SW480 (cell line): Measurements from ENCODE around the gene P2RY2.
"Not testable (repeated sequence)": the region's sequence is repeated elsewhere in the genome, so short reads cannot be mapped to it uniquely, and the experiment has no call there.

ENCODE experiments used
- DNase-seq: peaks from one replicate; pipeline ENCODE4 v3.0.0-alpha.2; 2016; ENCODE audit warnings: low spot score

The P2RY2 gene

GRCh38 chr11:73267906-73268540, 49.9 kb downstream of the P2RY2 start:
- DNase-seq, result no peak

DNA sequence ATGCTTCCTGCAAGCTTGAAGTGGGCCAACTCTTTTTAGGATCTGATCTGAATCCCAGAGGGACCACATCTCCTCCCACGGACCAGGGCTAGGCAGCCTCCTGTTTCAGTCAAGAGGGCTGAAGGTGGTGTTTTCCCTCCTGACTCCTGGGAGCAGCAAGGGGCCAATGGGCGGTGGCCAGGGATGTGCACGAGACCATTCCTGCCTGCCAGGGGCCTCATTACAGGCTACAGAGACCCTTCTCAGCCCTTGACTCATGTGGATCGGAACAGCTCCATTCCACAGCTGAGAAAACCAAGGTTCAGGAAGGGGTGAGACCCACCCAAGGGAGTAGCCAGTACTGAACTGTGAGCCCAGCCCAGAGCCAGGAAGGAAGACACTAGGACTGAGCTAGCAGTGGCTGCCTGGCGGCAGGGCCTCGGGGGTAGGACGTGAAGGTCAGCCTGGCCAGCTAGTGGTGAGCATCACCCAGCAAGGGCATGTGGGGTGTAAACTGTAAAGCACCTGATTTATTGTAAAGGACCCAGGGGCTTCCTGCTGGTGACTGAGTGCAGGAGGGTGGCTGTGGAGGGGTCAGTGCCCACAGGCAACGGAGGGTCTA, 50.7 kb downstream of the P2RY2 start:
- no peak for DNase-seq

DNA sequence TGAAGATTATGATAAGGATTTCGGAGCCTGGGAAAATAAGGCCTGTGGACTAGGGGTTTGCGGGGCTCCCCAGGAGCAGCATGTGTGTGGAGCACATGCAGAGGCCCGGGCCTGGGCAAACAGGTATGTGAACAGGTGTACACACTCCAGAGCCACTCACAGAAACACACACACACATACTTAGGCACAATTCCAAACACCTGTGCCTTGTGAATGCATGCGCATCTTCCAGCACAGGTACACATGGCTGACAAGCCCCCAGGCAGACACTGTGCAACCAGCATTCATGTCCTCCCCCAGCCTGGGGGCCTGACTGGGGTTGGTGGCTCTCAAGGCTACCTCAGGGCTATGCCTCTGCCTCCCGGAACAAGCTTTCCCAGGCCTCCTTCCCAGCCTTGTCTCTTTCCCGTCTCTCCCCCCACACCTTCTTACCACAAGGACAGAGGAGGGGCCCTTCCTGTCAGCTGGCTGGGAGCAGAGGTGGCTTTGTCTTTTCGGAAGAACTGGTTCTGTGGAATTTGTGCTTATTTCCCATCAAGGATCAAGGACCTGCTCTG, 51.5 kb downstream of the P2RY2 start:
- DNase-seq, result no peak

DNA sequence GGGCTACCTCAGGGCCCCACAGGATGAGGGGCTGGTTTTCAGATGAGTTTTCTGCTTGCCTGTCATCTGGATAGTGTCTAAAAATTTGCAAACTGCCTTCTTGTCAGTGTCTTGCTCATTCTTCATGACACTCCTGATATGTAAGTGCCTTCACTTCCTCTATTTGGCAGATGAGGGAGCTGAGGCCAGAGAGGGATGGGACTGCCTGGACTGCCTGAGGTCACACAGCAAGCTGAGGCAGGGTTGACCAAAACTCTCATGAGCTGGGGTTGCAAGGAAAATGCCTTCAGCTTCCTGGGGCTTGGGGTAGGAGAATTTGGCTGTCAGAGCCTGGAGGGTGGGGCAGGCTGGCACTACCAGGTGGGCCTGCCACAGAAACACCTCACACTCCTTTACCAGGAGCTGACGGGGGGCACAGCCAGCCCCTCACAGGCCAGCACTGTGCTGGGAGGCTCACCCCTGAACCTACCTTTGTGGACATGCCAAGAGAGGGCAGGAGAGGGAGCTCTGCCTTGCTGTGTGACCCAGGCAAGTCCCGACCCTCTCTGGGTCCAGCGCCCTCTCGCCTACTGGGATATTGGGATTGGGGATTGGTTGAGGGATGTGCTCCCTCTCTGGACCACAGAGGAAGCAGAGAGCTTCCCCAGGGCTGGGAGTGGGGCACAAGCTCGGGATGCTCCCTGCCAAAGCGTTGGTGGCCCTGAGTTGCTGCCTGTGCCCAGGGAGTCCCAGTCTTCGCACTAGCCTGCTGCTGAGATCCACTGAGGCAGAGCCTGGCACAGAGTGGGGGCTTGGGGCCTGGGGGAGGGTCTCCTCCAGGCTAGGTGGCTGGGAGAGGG, 52.2 kb downstream of the P2RY2 start:
- no peak for DNase-seq

DNA sequence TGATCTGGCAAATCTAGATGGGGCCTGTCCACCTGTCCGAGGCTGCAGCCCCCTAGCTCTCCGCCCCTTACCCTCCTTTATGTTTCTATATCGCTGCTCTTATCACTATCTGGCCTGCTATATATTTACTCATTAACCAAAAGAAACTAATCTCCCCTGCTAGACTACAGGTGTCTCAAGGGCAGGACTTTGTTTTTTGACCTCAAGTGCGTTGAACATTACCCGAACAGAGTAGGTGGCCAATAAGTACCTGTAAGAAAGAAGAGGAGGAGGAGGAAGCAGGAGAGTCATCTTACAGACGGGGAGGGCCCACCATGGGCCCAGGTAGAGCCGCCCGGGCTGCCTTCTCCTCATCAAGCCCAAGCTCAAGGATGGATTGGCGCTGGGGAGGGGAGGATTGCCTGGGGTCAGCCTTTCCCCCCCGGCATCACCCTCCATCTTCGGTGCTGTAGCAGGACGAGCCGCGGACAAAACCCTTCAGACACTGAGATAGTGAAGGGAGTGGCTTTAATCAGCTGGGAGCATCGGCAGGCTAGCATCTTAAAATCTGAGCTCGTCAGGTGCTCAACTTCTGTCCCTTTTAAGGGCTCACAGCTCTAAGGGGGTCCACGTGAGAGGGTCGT, 52.9 kb downstream of the P2RY2 start:
- no peak for DNase-seq

GRCh38 chr11:73271478-73271865, 53.4 kb downstream of the P2RY2 start:
- DNase-seq, result not testable (repeated sequence)

DNA sequence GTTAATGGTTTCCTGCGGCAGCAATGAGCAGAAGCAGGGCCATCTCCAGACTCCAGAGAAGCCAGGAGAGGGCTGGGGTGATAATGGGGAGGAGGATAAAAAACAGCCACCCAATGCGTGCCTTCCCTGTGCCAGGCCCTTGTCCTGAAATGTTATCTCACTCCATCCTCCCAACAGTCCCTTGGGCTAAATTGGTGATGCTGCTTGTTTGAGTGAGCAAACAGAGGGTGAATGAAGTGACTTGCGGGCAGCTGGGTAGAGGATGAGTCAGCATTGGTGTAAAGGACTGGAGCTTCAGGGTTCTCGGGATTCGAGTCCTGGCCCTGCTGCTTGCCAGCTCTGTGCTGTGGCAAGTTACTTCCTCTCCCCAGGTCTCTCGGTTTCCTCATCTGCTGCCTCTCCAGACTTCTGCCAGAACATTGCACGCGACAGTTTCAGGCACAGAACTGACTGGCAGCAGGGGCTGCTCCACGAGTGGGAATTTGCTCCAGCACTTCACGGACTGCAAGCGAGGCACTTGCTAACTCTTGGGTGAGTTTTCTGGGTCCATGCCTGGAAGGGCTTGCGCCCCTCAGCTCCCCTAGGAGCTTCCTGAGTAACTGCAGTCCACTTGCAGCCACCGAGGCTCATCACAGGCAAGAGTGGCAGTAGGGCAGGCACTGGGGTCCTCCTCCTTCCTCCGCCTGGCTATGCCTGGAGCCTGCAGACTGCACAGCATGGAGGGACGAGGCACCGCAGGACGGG, 54.0 kb downstream of the P2RY2 start, which contains the start of gene P2RY6:
TSS of gene P2RY6 (plus strand) at position 403 of the 744 bp plus-strand sequence. CDS start 24,181 bp downstream, outside the sequence.
- DNase-seq, result peak; percentile 44

GRCh38 chr11:73272680-73273038, 54.6 kb downstream of the P2RY2 start:
- DNase-seq, result no peak

DNA sequence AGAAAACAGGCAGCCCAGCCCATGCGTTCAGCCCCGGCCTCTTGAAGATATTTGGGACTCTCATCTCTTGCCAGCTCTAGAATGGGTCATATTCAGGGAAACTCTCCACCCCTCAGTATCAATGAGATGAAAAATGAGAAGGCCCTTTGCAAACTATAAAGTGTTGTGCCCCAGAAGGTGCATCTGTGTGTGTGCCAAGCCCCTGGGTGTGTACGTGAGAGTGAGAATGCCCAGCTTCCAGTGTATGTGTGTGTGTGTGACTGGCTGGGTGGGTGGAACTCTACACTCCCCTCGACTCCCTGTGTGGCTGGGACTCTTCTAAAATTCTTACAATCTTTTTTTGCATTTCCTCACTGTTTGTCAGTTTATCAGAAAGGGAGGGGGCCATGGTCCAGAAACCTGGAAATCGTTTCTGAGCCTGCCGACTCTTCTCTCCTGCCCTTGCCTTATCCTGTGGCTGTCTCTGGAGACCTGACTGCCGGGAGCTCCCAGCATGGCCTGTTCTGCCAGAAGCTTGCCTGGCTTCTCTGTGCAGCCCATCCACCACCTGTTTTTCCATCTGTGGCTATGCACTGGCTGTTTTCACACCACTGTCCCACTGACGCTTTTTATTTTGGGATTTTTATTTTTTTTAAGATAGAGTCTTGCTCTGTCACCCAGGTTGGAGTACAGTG, 55.3 kb downstream of the P2RY2 start:
- DNase-seq, result no peak

DNA sequence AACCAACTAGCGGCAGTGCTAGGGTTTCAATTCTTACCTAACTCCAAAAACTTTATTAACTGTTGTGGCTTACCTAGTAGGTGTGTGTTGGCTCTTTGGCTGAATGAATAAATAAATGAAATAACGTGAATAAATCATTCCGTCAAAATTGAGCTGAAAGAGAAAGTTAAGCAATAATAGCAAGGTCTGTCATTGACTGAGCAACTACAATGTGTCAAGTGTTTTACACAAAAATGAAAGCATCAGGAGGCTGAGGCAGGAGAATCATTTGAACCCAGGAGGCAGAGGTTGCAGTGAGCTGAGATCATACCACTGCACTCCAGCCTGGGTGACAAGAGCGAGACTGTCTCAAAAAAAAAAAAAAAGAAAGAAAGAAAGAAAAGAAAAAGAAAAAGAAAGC, 56.1 kb downstream of the P2RY2 start:
- not testable (repeated sequence) for DNase-seq

DNA sequence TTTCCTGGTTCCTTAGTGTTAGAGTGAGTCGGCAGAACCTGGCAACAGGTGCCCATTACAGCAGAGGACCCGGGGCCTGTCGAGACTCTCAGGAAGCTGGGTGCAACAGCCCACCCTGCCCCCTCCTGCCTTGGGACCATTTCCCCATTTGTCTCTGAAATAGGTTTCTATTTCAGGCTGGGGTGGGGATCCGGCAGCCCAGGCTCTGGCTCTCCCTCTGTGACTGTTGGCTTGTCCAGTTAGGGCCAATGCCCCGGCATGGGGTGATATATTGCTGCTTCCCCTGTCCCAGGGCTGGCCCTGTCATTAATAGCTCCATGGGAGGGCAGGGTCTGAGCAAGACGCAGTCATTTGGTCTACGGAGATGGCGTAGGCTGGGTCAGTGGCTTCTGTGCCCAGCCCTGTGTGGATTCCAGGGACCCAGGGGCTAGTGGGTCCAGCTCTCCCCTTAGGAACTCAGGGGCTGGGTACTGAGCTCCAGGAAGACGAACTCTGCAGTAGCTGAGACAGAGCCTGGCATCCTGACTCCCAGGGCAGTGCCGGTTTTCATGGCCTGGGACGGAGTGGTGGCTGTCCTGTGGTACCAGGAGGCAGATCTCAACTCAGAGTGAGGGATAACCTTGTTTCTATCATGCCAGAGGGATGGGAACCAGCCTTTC, 56.8 kb downstream of the P2RY2 start:
- no peak for DNase-seq

GRCh38 chr11:73275381-73275750, 57.3 kb downstream of the P2RY2 start:
- no peak for DNase-seq

DNA sequence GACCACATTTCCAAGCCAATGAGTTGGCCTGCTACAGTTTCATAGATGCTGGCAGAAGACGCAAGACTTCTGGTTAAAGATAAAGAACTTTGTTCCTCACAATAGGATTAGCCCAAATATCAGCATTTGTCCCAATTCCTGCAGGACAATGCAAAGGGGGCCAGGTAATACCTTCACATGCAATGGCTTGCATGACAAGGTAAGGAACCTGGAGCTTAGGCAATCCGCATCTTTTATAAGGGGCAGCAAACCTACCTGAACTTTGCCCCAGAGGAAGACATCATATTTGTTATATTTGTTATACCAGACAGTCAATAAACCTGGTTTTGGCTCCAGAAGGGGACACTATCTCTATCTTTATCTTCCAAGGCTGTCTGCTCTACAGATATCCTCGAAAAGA, 59.4 kb downstream of the P2RY2 start:
- DNase-seq, result no peak

DNA sequence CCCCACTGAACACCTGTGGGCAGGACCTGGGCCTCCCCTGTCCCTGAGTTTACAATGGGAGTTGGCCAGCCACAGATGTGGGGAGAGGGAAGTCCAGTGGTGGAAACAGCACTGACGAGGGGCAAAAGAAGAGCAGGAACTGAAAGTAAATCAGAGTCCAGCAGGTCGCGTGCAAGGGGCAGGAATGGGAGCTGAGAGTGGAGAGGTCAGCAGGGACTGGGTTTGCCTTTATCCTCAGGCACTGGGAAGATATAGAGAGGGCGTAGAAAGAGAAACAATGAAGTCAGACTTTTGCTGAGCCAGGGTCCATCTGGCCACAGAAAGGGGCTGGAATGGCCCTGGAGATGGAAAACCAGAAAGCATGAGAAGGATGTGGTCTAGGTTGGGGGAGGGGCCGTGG, 62.5 kb downstream of the P2RY2 start:
- DNase-seq, result no peak

- no peak for DNase-seq
These were observed 63.2 kb downstream of the P2RY2 start for GRCh38 chr11:73281201-73281741.

GRCh38 chr11:73281796-73282660, 63.9 kb downstream of the P2RY2 start:
- DNase-seq, result no peak

- no peak for DNase-seq
These were observed 65.4 kb downstream of the P2RY2 start for GRCh38 chr11:73283276-73284000.

DNA sequence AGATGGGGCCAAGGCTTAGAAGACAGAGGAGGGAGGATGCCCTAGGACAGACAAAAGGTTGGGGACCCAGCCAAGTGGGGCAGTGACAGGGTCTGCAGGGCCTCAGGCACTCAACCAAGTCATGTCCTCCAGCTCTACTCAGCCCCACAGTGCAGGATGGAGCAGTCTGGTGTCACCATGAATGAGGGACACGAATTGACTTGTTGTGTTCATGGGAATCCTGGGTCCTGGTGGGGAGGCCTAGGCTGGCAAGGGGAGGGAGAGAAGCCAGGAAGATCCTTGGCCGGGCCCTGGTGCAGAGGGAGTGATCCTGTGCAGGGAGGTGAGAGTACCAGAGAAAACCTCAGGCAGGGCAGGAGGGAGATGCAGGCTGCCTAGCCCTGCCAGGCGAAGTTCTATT, 66.0 kb downstream of the P2RY2 start:
- DNase-seq, result no peak

- no peak for DNase-seq
These were observed 67.6 kb downstream of the P2RY2 start for GRCh38 chr11:73285721-73286120.
